GM18499 (cell line): ENCODE results near the gene KRT86.
"Not testable (repeated sequence)": the region's sequence is repeated elsewhere in the genome, so short reads cannot be mapped to it uniquely, and the experiment has no call there.

ENCODE experiments used
- ATAC-seq: cut with Tn5 transposase; IDR thresholded peaks from one replicate; pipeline ENCODE4 v1.9.1; 2021; ENCODE audit warnings: moderate number of reproducible peaks; ENCODE audit not compliant: insufficient read depth, unreplicated experiment

KRT86 gene

GRCh38 chr12:52307836-52308805 lies 33.7 kb downstream of the KRT86 start:
- ATAC-seq, result no peak

- ATAC-seq, result no peak
Measured at GRCh38 chr12:52308806-52309425, 34.5 kb downstream of the KRT86 start.

GRCh38 chr12:52310622-52311284 lies 36.3 kb downstream of the KRT86 start:
- no peak for ATAC-seq

- no peak for ATAC-seq
Measured at GRCh38 chr12:52311285-52311648, 36.8 kb downstream of the KRT86 start.

GRCh38 chr12:52312086-52312485 lies 37.6 kb downstream of the KRT86 start:
- ATAC-seq, result no peak

GRCh38 chr12:52313461-52313860 lies 39.0 kb downstream of the KRT86 start:
- no peak for ATAC-seq

- no peak for ATAC-seq
Measured at GRCh38 chr12:52313926-52314325, 39.5 kb downstream of the KRT86 start.

- no peak for ATAC-seq
Measured at GRCh38 chr12:52314511-52314910, 40.1 kb downstream of the KRT86 start.

- not testable (repeated sequence) for ATAC-seq
Measured at GRCh38 chr12:52315721-52316120, 41.3 kb downstream of the KRT86 start.

- no peak for ATAC-seq
Measured at GRCh38 chr12:52316290-52316689, 41.8 kb downstream of the KRT86 start.

- no peak for ATAC-seq
Measured at GRCh38 chr12:52316701-52317100, 42.3 kb downstream of the KRT86 start.

GRCh38 chr12:52317468-52318052 lies 43.1 kb downstream of the KRT86 start:
- ATAC-seq, result no peak

- no peak for ATAC-seq
Measured at GRCh38 chr12:52318241-52318990, 44.0 kb downstream of the KRT86 start.

- no peak for ATAC-seq
Measured at GRCh38 chr12:52319097-52319496, 44.7 kb downstream of the KRT86 start.

GRCh38 chr12:52320784-52321400 lies 46.4 kb downstream of the KRT86 start, which contains the start of gene KRT83:
Gene KRT83, minus strand, starts transcription at chr12:52321398. Its CDS starts 63 bp downstream, at chr12:52321335.
- ATAC-seq, result no peak

- no peak for ATAC-seq
Measured at GRCh38 chr12:52321418-52321817, 47.0 kb downstream of the KRT86 start.

GRCh38 chr12:52322069-52322468 lies 47.6 kb downstream of the KRT86 start:
- no peak for ATAC-seq

GRCh38 chr12:52323001-52323400 lies 48.6 kb downstream of the KRT86 start:
- ATAC-seq, result no peak

- ATAC-seq, result no peak
Measured at GRCh38 chr12:52323416-52324152, 49.1 kb downstream of the KRT86 start.
